Stimulated activated CD4-positive, alpha-beta T cell treated with anti-CD3 and anti-CD28 coated beads, Interleukin-2, amount 100 ng/mL, for 24 hours (primary cell): Measurements from ENCODE around the gene FXYD1.
"Not testable (repeated sequence)": the region's sequence is repeated elsewhere in the genome, so short reads cannot be mapped to it uniquely, and the experiment has no call there.

ENCODE experiments used
- DNase-seq, 2 donors: peaks; one replicate each; pipeline ENCODE4 v3.0.0-alpha.2; 2020

The FXYD1 gene

DNA sequence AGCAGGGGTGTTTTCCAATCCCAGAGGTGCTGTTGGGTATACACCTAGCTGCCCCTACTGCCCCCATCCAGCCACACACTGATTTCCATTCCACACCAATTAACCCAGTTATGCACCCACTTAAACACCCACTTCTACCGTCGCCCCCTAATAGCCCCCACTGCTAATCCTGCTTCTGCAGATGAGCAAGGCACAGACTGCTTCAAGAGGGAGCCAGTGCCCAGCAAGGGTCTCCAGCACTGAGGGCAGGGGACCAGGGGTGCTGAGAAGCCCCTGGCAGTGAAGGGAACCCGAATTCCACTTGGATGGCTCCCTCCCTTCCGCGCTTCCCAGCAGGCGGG is 5.6 kb downstream of the FXYD1 start:
- no peak for DNase-seq

DNA sequence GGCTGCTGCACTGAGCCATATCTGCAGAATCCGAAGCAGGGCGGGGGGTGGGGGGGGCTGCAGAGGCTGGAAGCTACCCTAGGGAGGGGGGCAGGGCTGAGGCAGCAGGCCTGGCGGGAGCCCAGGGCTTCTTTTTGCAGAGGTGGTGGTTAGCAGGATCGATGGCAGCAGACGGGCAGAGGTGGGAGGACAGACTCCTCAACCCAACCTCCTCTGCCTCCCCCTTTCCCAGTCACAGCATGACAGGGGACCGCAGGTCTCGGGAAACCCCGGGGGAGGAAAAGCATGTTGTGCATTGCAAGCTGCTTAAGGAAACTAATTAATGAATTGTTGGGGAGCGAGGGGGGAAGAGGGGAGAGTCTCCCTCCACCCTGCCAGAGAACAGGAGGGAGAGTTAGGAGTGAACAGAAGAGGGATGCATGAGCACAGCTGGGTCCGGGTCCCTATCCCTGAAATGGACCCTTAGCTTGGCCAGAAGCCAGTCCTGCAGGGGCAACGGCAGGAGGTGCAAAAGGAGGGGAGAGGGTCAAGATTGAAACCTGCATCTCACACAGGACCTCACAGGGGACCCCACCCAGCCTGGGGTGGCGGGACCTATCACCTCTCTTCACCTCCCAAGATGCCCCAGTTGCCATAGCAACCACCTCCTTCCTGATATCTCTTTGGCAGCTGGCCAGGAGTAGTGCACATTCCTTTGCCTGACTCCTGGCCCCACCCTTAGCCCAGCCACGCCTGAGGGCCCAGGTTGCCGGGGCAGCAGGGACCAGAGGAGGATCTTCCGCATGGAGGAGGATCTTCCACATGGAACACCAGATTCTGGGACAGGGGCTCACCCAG is 6.2 kb downstream of the FXYD1 start:
- no peak for DNase-seq

DNA sequence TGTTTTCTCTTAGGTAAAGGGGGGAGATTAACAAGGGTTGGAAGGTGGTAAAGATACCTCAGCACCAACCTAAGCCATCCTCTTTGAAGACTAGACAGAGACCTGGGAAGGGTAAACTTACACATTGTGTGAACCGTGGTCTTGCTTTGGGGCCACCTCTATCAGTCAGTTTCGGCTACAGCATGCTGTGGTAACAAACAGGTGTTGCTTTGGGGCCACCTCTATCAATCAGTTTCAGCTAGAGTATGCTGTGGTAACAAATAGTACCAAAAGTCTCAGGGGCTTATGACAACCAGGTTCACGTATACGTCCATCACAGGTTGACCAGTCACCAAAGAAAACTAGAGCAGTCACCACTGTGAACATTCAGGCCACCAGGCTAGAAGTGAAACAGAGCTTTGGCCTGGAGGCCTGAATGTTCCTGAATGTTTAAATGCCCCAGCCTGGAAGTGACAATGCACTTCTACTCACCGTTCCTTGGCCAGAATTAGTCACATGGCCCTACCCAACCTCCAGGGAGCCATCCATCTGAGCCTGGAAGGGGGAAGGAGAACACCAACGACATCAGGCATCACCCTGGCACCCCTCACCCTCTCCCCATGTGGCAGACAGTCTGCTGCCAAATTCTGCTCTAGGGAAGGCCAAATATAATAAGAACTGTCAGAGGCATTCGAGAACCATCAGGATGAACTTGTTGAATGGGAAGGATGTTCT is 8.3 kb downstream of the FXYD1 start:
- no peak for DNase-seq

DNA sequence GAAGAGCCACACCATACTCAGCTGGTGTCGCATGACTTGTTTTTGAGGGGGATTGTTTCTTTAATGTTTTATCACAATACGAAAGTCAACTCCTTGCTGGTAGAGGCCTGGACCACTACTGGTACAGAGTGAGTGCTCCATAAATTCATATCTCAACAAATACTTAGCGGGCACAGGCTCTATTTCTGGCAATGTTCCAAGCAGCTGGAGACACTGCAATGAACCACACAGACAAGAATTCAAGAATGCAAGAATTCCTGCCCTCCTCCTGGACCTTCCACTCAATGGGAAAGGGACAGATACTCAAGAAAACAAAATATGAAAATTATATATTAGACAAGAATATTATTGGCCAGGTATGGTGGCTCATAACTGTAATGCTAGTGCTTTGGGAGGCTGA is 10.8 kb downstream of the FXYD1 start:
- DNase-seq: no peak

DNA sequence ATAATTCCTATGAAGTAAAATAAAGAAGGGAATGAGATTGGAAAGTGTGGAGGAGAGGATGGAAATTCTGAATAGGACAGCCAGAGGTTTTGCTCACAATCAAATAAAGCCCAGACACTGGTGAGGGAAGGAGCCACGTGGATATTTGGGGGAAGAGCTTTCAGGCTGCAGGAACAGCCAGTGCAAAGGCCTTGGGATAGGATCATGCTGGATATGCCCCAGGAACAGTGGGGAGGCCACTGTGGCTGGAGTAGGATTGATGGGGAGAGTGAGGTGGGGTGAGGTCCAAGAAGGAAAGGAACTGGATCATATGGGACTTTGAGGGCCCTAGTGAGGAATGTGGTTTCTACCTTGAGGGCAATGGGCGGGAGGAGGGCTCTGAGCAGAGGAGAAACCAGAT is 11.8 kb downstream of the FXYD1 start:
- DNase-seq: no peak

DNA sequence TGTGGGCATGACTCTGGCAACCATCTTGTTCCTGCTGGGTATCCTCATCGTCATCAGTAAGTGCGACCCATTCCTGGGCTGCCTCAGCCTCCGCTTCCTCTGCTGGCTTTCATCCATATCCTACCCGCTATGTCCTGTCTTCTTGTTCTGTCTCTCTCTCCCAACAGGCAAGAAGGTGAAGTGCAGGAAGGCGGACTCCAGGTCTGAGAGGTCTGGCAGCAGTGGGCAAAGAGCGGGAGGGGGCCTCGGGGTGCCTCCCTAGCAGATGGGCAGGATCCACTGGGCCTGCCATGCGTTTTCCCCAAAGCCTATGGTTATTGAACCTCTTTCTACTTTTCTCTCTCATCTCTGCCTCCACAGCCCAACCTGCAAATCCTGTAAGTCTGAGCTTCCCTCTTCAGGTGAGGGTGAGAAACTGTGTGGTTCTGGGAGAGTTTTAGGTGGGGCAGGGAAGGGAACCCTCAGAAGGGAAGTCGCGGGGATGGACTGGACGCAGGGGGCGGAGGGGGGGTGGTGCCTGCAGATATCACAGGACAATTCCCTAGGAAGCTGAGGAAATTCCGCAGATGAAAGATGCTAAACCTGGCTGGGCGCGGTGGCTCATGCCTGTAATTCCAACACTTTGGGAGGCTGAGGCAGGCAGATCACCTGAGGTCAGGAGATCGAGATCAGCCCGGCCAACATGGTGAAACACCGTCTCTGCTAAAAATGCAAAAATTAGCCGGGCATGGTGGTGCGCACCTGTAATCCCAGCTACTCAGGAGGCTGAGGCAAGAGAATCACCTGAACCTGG is 12.8 kb downstream of the FXYD1 start:
- no peak for DNase-seq

DNA sequence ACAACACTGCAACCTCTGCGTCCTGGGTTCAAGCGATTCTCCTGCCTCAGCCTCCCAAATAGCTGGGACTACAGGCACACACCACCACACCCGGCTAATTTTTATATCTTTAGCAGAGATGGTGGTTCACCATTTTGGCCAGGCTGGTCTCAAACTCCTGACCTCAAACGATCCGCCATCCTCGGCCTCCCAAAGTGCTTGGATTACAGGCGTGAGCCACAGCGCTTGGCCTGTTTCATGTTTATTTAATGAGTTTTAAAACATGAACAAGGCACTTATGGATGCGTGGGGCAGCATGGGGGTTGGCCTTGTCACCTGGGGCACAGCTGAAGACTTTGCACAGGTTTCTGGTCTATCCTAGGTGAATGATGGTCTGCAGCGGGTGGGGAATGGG is 14.5 kb downstream of the FXYD1 start:
- not testable (repeated sequence) for DNase-seq

DNA sequence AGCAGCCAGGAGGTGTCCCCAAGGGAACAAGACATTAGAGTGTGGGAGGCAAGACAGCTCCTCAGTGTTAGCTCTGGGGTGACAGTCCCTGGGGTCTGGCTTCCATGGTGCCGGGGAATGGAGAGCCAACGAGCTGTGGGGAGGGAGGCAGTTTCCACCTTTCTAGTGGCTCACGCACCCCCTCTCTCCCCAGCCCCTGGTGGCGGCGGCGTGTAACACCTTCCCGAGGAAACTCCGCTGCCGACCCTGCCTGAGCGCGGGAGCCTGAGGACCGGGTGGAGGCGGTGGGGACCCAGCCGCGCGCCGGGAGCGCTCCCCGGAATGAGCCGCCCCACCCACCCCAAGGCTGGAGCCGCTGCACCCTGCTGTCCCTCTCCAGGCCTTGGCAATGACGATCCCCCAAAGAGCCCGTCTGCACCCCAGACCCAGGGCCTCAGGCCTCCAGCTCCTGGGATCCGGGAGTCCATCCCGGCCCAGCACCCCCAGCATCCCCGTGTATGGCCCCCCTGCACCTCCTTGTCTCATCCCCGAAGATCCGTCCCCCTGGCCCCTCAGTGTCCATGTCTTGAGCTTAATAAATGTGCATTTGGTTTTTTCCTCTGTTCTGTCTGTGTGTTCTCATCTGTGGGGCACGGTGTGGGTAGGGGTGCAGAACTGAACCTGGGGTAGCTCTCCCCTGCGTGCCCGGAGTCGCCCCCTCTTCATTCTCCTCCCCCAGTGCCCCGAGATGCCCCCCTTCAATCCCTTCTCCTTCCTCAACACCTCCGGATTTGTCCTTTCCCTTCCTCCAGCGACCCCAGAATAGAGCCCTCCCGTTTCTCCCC is 15.3 kb downstream of the FXYD1 start:
- DNase-seq: peak; percentile 83 to 84

DNA sequence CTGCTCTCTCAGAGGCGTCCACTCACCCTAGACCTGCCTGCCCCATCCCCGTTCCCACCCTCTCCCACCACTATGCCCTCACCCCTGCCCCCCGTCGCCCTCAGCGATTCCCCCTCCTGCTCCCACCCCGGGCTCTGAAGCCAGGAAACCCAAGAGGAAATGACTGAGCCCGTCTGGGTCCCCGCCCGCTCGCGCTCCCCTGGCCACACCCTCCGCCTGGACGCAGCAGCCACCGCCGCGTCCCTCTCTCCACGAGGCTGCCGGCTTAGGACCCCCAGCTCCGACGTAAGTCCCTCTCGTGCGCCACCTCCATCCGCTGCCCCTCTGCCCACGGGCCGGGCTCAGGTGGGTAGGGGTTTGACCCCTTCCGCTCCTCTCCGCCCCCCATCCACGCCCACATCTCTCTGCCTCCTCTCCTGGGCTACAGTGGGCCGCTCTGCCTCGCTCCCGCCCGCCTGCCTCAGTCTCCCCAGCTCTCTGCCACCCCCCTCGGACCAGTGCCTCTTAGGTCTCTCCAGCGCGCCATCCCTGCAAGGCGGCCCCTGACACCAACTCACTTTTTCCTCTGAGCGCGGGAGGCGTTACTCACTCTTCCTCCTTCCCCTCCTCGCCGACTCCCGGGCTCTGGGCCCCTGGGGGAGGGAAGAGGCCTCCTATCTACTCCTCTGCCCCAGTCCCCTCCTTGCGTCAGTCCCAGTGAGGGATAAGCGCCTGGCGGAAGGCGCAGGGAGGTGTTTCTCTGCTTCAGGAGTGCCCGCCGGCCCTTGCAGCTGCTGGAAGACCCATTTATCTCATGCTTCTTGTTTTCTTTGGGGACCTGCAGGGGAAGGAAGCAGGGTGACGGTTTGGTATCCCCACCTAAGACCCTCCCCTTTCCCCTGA is 16.1 kb downstream of the FXYD1 start, which contains the start of gene FXYD5:
Gene FXYD5, plus strand, starts transcription at position 211 of the 882 bp plus-strand sequence. CDS start 816 bp downstream, outside the sequence.
- DNase-seq: peak; percentile 85 to 87

DNA sequence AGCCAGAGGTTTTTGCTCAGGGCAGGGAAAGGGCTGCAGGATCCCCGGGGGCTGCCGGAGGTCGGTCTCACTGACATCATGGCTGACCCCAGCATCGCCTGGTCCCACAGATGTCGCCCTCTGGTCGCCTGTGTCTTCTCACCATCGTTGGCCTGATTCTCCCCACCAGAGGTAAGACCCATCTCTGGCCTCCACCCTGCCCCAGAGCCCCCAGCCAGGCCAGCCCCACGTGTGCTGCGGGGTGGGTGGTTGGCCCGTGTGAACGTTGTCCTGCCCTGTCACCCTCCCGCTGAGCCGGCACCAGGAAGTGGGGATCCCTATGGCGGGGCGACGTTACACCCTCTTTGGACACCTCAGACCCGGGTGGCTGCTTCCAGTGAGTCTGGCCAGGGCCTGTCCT is 16.8 kb downstream of the FXYD1 start:
- peak; percentile 53 to 57 for DNase-seq

DNA sequence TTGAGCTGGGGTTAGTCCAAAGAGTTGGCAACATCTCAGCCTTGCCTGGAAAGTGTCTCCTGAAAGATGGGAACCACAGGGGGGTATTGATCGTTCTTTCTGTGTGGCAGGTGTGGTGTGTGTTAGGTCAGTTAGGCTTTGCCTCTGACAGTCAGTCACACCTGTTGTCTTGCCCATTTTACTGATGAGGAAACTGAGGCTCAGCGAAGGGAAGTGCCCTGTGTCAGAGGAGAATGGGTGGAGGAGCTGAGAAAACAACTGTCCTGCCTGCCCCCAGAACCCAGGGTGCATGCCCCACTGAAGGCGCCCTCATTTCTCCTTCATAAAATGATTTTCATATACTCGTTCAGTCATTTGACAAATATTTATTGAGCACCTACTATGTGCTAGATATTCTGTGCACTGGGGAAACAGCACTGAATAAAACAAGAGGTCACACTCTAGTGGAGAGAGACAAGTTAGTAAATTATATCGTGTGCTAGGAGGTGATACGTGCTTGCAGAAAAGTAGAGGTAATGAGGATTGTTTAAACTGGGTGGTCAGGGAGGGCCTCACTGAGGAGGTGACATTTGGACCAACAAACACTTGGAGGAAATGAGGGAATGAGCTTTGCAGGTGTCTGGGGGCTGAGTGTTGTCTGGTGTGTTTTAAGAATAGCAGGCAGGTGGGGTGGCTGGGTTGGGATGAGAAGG is 17.5 kb downstream of the FXYD1 start:
- no peak for DNase-seq

DNA sequence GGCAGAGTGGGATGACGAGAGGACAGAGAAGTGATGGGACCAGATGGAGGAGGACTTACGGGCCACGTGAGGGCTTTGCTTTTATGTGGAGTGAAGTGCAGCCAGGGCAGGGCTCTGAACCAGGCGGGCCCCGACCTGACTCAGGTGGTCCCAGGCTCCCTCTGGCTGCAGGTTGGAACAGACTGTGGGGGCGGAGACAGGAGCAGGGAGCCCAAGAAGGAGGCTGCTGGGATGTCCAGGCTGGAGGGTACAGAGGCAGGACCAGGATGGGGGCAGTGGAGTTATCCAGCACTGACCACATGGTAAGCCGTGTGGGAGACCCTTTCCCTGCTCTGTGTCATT is 18.0 kb downstream of the FXYD1 start:
- no peak for DNase-seq

DNA sequence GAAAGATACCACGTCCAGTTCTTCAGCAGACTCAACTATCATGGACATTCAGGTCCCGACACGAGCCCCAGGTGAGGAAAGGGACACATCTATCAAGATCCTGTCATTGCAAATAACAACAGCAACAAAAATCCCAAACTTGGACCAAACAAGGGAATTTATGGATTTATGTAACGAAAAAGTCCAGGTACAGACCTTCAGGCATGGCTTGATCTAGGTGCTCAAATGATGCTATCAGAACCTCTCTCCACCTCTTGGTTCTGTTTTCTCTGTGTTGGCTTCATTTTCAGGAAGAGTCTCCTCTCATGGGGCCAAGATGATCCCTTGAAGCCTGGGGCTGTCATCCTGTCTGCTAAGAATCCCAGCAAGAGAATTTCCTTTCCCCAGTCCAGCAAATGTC is 18.8 kb downstream of the FXYD1 start:
- no peak for DNase-seq

DNA sequence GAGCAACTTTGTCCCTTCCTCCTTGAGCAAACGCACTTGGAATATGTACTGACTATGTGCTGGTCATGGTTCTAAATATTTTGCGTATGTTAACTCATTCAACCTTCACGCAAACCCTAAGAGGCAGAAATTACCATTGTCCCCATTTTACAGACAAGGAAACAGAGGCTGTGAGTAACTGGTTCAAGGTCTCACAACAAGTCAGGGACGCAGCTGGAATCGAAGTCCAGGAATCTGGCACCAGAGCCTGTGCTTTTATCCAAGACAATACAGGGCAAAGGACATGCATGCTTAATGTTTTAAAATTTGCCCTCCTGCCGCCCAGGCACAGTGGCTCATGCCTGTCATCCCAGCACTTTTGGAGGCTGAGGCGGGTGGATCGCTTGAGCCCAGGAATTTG is 21.0 kb downstream of the FXYD1 start:
- DNase-seq: no peak

DNA sequence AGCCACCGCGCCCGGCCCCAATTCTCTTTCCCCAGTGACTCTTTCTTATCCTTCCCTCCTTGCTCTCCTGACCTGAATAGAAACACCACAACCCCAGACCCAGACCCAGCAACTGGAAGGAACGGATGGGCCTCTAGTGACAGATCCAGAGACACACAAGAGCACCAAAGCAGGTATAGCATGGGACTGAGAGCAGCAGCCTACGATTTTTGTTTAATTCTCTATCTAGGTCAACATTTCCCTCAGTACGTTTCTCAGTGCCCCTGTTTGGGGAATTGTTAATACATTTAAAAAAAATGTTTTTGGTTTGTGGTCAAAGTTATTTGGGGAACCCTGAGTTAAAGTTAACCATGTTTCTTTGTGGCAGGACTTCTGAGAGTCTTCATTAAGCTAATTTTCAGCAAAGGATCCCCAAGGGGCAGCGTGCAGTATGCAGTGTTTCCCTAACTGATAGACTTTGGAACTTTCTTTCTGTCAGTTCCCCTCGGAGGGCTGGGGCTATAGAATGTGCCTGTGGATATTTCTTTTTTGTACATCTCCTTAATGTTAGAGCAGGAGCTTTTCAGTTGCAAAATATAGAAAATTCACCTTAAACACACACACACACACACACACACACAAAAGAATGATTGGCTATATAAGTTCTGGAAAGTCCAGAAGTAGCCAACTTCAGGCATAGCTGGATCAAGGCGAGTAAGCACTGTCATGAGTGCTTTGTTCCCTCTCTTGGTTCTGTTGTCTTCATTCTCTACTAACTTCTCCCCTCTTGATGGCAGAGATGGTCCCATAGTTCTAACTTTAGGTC is 22.2 kb downstream of the FXYD1 start:
- DNase-seq: no peak

DNA sequence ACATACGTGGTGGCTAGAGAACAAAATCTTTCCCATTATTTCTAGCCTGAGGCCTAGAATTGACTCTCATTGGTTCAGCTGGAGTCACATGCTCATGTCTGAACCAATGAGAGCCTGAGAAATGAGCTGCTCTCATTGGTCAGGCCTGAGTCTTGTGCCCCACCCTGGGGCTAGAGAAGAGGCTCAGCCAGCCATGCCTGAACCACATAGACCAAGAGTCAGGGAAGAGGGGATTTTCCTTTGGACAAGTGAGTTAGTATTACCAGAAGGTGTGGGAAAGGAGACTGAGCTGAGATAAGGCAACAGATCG is 22.8 kb downstream of the FXYD1 start:
- DNase-seq: no peak

DNA sequence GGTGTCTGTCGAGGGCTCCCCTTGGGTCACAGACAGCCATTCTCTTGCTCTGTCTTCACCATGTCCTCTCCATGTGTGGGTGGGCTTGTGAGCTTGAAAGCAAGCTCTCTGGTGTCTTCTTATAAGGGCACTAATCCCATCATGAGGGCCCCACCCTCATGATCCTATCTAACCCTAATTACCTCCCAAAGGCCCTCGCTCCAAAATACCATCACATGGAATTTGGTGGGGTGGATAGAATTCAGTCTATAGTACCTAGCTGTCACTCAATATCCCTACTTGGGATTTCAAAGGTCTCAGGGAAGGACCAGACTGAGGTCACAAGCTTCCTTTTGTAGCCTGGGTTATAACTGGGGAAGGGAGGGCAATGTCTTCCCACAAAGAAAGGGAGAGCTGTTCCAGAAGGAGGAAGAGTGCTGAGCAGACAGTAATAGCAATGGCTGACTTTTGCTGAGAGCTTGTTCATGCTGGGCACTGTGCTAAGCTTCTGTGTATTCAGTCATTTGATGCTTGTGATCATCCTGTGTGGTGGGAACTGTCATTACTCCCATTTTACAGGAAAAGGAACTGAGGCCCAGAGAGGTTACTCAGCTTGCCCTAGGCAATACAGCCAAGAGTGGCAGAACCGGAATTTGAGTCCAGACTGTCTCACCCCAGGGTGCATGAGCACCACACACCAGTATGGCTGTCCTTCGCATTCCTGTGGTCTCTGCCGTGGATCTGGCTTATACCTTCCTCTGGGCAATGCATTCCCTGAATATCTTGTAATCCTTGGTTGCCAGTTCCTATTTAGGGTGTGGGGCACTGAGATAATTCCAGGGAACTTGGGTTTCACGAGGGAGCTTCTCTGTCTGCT is 24.1 kb downstream of the FXYD1 start:
- no peak for DNase-seq

DNA sequence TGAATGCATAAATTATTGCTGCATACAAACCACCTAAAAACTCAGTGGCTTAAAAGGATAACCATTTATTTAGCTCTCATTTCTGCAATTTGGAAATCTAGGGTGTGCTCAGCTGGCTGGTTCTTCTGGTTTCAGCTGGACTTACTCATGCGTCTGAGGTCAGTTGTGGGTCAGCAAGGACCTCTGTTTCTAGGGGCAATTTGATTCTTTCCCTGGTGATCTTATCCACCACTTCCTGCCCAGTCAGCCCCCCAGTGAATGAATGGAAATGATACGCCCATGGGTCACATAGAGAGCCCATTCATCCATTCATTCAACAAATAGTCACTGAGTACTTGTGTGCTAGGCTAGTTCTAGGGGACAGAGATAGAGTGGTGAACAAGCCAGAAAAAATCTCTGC is 25.8 kb downstream of the FXYD1 start:
- DNase-seq: no peak
